Transverse colon (tissue), 4 donors: Measurements from ENCODE around the gene SCN8A. TPM values are rescaled to one million over a fixed set of nuclear protein-coding genes. Genes with fewer than 3 reads are reported as not detected.

Experiments used
- DNase-seq: peaks from one replicate; pipeline ENCODE4 v3.0.0-alpha.2; 2019
- H3K27ac ChIP-seq, 4 donors: fragments of 200-600 bp; sonication (generic); 2 replicates each; pipeline ENCODE4 v1.5.1; 2016 to 2018; ENCODE audit warnings: inconsistent platforms in 4 of 4
- H3K27me3 ChIP-seq: fragments of 200-600 bp; sonication (generic); 2 replicates; pipeline ENCODE4 v1.5.1; 2017; ENCODE audit warnings: inconsistent platforms
- H3K36me3 ChIP-seq, 4 donors: fragments of 200-600 bp; sonication (generic); 2 replicates each; pipeline ENCODE4 v1.5.1; 2017 to 2019; ENCODE audit warnings: inconsistent platforms in 4 of 4
- H3K4me1 ChIP-seq, 4 donors: fragments of 200-600 bp; sonication (generic); 2 replicates each; pipeline ENCODE4 v1.5.1; 2017 to 2020; ENCODE audit warnings: inconsistent platforms in 4 of 4
- H3K4me3 ChIP-seq, 4 donors: fragments of 200-600 bp; sonication (generic); 1 replicate in 1 of 4; 2 replicates in 3 of 4; pipeline versions ENCODE4 v1.5.1 to v1.6.1; 2017 to 2019; ENCODE audit warnings: inconsistent platforms in 4 of 4
- H3K9me3 ChIP-seq, 2 donors: fragments of 200-600 bp; sonication (generic); 2 replicates each; pipeline ENCODE4 v1.5.1; 2017 to 2019; ENCODE audit warnings: inconsistent platforms in 2 of 2
- EP300 ChIP-seq: sonication (generic); formaldehyde crosslinking; IDR thresholded peaks from one replicate; pipeline ENCODE4 v1.6.1; 2017; ENCODE audit warnings: antibody characterized with exemption, low read depth
- POLR2A ChIP-seq: fragments of 450-650 bp; IDR thresholded peaks from one replicate; pipeline ENCODE4 v1.6.1; 2016; ENCODE audit warnings: antibody characterized with exemption, mild to moderate bottlenecking, moderate library complexity
- POLR2AphosphoS5 ChIP-seq, 3 donors: sonication (generic); formaldehyde crosslinking; IDR thresholded peaks; one replicate each; pipeline ENCODE4 v1.6.1; 2016; ENCODE audit warnings: antibody characterized with exemption in 3 of 3
- WGBS, 2 donors: methylation state at CpG; one replicate each; pipeline ENCODE4 v1.1.5; 2018; ENCODE audit warnings: low coverage in 1 of 2; 5-methylcytosine and 5-hydroxymethylcytosine counted together
- in situ Hi-C, 4 donors: fragments of 200-750 bp; cut with MboI; loops; one replicate each; pipeline versions ENCODE4 v1.15.0 to v1.15.1; 2017; ENCODE audit warnings: low sequenced_read_pairs in 3 of 4, low pct_ligation_motif_present in 1 of 4, low pct_unique_long_range_greater_than_20kb in 1 of 4
- intact Hi-C: fragments of 100-400 bp; cut with DNase I; formaldehyde crosslinking; loops from one replicate; pipeline ENCODE4 v1.15.1; 2023; ENCODE audit warnings: low total_unique reads
- total RNA-seq, 4 donors: library from RNA; depleted of rRNA; stranded (reverse); fragments of >200 nt; gene quantifications; one replicate each; pipeline ENCODE4 v1.1.0, GENCODE V29; 2016
- TF ChIP-seq, protein P1 (sequence below), 5 experiments: fragments of 200-600 bp in 3 of 5; fragments of 450-650 bp in 2 of 5; sonication (generic) in 3 of 5; IDR thresholded peaks; 1 replicate in 2 of 5; 2 replicates in 3 of 5; pipeline ENCODE4 v1.5.1; 2016 to 2017; ENCODE audit warnings: antibody characterized with exemption in 5 of 5, inconsistent platforms in 3 of 5, mild to moderate bottlenecking in 2 of 5, moderate library complexity in 1 of 5

Gene SCN8A
- total RNA-seq, 4 donors from 2014 or later: 0.37 to 6.8 (median 3.2) TPM

DNA sequence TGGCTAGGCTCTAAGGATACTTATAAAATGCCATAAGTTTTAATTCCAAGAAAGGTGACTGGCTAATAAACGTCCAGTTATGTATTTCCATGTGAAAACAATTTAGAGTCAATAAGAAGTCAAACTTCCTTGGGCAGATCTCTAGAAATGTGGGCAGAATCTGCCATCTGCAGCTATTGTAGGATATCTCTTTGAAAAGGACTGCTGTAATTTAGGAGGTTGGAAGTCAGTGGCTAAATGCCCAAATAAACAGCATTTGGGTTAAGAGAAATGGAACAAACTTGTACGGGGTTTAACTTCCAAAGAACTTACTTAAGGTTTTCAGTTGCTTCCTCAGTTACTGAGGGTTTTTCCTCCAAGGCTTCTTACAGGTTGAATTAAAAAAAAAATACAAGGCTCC is 135.9 kb downstream of the SCN8A start:
- peaks cover 13% of the 10 kb centered on the region for H3K27me3 ChIP-seq
- in situ Hi-C loops: no loop called here
- TF ChIP-seq POLR2AphosphoS5 (IDR thresholded peaks at IDR 0.05): no peak
- no peak for TF ChIP-seq POLR2A
- TF ChIP-seq EP300: no peak
- TF ChIP-seq, protein P1, sequence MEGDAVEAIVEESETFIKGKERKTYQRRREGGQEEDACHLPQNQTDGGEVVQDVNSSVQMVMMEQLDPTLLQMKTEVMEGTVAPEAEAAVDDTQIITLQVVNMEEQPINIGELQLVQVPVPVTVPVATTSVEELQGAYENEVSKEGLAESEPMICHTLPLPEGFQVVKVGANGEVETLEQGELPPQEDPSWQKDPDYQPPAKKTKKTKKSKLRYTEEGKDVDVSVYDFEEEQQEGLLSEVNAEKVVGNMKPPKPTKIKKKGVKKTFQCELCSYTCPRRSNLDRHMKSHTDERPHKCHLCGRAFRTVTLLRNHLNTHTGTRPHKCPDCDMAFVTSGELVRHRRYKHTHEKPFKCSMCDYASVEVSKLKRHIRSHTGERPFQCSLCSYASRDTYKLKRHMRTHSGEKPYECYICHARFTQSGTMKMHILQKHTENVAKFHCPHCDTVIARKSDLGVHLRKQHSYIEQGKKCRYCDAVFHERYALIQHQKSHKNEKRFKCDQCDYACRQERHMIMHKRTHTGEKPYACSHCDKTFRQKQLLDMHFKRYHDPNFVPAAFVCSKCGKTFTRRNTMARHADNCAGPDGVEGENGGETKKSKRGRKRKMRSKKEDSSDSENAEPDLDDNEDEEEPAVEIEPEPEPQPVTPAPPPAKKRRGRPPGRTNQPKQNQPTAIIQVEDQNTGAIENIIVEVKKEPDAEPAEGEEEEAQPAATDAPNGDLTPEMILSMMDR (IDR thresholded peaks at IDR 0.05): no peak

DNA sequence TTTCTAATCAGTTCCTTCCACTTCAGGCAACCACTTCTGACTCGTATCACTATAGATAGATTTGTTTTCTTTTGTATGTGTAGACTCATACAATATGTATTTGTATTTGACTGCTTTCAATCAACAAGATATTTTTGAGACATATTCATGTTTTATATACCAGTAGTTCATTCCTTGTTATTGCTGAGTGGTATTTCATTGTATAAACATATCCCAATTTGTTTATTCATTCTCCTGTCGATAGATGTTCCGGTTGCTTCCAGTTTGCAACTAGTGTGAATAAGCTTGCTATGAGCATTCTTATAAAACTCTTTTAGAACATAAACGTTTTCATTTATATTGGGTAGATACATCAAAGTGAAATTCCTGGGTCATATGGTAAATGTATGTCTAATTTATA is 138.3 kb downstream of the SCN8A start:
- no peak for DNase-seq
- Histone ChIP-seq H3K9me3 (no peaks in the 10 kb centered on the region), H3K4me1 (no peaks in the 10 kb centered on the region), H3K4me3 (no peak overlapping the region), H3K27ac (no peak overlapping the region), H3K36me3 (no peaks in the 10 kb centered on the region), H3K27me3 (no peaks in the 10 kb centered on the region)
- in situ Hi-C loops: no loop called here
- 43 to 56% methylated on average over 4 of the region's 4 CpGs for WGBS, 2 donors
- intact Hi-C loops: no loop called here
- TF ChIP-seq, protein P1 (IDR thresholded peaks at IDR 0.05): no peak
- TF ChIP-seq POLR2AphosphoS5 (IDR thresholded peaks at IDR 0.05) (no peak), EP300 (no peak), POLR2A (no peak)

More for the DNA sequence above, 135.9 kb downstream of the SCN8A start:
- Histone ChIP-seq H3K9me3 (no peaks in the 10 kb centered on the region), H3K36me3 (no peaks in the 10 kb centered on the region), H3K27ac (no peak overlapping the region), H3K4me1 (no peaks in the 10 kb centered on the region), H3K4me3 (no peak overlapping the region)
- no peak for DNase-seq
- WGBS, 2 donors: 65 to 80% methylated on average over 2 of the region's 2 CpGs
- intact Hi-C loops: no loop called here

DNA sequence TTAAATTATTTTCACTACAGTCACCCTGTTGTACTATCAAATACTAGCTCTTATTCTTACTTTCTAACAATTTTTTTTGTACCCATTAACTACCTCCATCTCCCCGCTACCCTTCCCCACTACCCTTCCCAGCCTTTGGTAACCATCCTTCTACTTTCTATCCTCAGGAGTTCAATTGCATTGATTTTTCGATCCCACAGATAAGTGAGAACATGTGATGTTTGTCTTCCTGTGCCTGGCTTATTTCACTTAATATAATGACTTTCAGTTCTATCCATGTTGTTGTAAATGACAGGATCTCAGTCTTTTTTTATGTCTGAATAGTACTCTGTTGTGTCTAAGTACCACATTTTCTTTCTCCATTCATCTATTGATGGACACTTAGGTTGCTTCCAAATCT is 139.7 kb downstream of the SCN8A start:
- Histone ChIP-seq H3K27me3 (no peaks in the 10 kb centered on the region), H3K27ac (no peak overlapping the region), H3K9me3 (no peaks in the 10 kb centered on the region), H3K4me1 (no peaks in the 10 kb centered on the region), H3K36me3 (no peaks in the 10 kb centered on the region), H3K4me3 (no peak overlapping the region)
- WGBS, 2 donors: 48% methylated on average over 2 of the region's 2 CpGs; no CpG with 5 or more reads in 1 of the 2 donors
- intact Hi-C loops: no loop called here
- in situ Hi-C loops: no loop called here
- no peak for DNase-seq
- no peak for TF ChIP-seq EP300
- TF ChIP-seq, protein P1 (IDR thresholded peaks at IDR 0.05): no peak
- no peak for TF ChIP-seq POLR2A
- no peak for TF ChIP-seq POLR2AphosphoS5 (IDR thresholded peaks at IDR 0.05)

DNA sequence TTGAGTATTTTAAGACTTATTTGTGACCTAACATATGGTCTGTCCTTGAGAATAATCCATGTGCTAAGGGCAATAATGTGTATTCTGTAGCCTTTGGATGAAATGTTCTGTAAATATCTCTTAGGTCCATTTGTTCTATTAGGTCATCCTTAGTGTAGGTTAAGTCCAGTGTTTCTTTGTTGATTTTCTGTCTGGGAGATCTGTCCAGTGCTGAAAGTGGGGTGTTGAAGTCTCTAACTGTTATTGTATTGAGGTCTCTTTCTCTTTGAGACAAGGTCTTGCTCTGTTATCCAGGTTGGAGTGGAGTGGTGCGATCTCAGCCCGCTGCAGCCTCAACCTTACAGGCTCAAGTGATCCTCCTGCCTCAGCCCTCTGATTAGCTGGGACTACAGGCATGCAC is 149.5 kb downstream of the SCN8A start:
- DNase-seq: no peak
- intact Hi-C loops: no loop called here
- Histone ChIP-seq H3K4me3 (no peak overlapping the region), H3K36me3 (no peaks in the 10 kb centered on the region), H3K27ac (no peak overlapping the region), H3K9me3 (peaks cover 9 to 14% of the 10 kb centered on the region in 2 donors), H3K4me1 (peaks cover 0 to 13% (median 10%) of the 10 kb centered on the region in 4 donors), H3K27me3 (no peaks in the 10 kb centered on the region)
- 100% methylated on average over 2 of the region's 2 CpGs; no CpG with 5 or more reads in 1 of the 2 donors for WGBS, 2 donors
- TF ChIP-seq POLR2AphosphoS5 (IDR thresholded peaks at IDR 0.05) (no peak), EP300 (no peak), POLR2A (no peak)
- TF ChIP-seq, protein P1 (IDR thresholded peaks at IDR 0.05): no peak
- in situ Hi-C loops: no loop called here
